HepG2 (cell line): ENCODE measurements around the gene MC1R. TPM values are rescaled to one million over a fixed set of nuclear protein-coding genes. Genes with fewer than 3 reads are reported as not detected.
A peak's percentile ranks its signal among the peaks of the same experiment; 100 is the strongest.

Experiments
- ASH2L ChIP-seq: fragments of 300-600, 200-600 bp; sonication (generic); IDR thresholded peaks from 2 replicates; pipeline ENCODE4 v1.7.0; 2017; ENCODE audit warnings: low read depth, mild to moderate bottlenecking, moderate library complexity, mixed read lengths, low read length; ENCODE audit not compliant: insufficient read length
- CHCHD3 ChIP-seq: sonication (generic); formaldehyde crosslinking; IDR thresholded peaks from 2 replicates; pipeline ENCODE4 v1.8.0; 2022; ENCODE audit warnings: mild to moderate bottlenecking, missing genetic modification reagents, moderate library complexity
- CREB1 ChIP-seq, 2 experiments: fragments of 450-650 bp in 1 of 2; IDR thresholded peaks; 2 replicates each; pipeline ENCODE4 v1.6.1; 2016 to 2017; ENCODE audit warnings: control low read depth in 1 of 2, mild to moderate bottlenecking in 1 of 2, missing compliant biosample characterization in 1 of 2, missing genetic modification characterization in 1 of 2
- E2F2 ChIP-seq: sonication (generic); formaldehyde crosslinking; IDR thresholded peaks from 2 replicates; pipeline ENCODE4 v1.4.0; 2020; ENCODE audit warnings: missing genetic modification reagents, borderline replicate concordance
- FOXA1 ChIP-seq, 2 experiments: fragments of 450-650 bp in 1 of 2; sonication (generic) in 1 of 2; formaldehyde crosslinking in 1 of 2; IDR thresholded peaks; 2 replicates each; pipeline versions ENCODE4 v1.4.0 to v1.6.1; 2016 to 2020; ENCODE audit warnings: missing genetic modification reagents in 1 of 2
- FOXO1 ChIP-seq: sonication (generic); formaldehyde crosslinking; IDR thresholded peaks from 2 replicates; pipeline ENCODE4 v1.4.0; 2020; ENCODE audit warnings: missing genetic modification reagents
- FOXO4 ChIP-seq: sonication (generic); formaldehyde crosslinking; conservative IDR thresholded peaks from 2 replicates; pipeline ENCODE4 v1.8.1; 2023; ENCODE audit warnings: missing genetic modification reagents
- GMEB2 ChIP-seq: IDR thresholded peaks from 2 replicates; pipeline ENCODE4 v1.6.1; 2016; ENCODE audit warnings: missing biosample characterization, missing genetic modification reagents, low read depth
- HOXA7 ChIP-seq: sonication (generic); formaldehyde crosslinking; IDR thresholded peaks from 2 replicates; pipeline ENCODE4 v1.8.1; 2022; ENCODE audit warnings: mild to moderate bottlenecking, missing genetic modification reagents, moderate library complexity
- LCORL ChIP-seq, 2 experiments: fragments of 450-650 bp in 1 of 2; sonication (generic) in 1 of 2; formaldehyde crosslinking in 1 of 2; IDR thresholded peaks; 2 replicates each; pipeline versions ENCODE4 v1.5.0 to v1.6.1; 2017 to 2020; ENCODE audit warnings: antibody characterized with exemption in 1 of 2, missing genetic modification reagents in 1 of 2
- SPEN ChIP-seq: sonication (generic); formaldehyde crosslinking; IDR thresholded peaks from 2 replicates; pipeline ENCODE4 v1.5.1; 2020; ENCODE audit warnings: low read depth, mild to moderate bottlenecking, missing genetic modification reagents
- TAF15 ChIP-seq: fragments of 200-400 bp; formaldehyde crosslinking; IDR thresholded peaks from one replicate; pipeline ENCODE4 v1.6.1; 2018; ENCODE audit warnings: mild to moderate bottlenecking, low read depth, low read length; ENCODE audit not compliant: poor library complexity, severe bottlenecking
- TEAD3 ChIP-seq: optimal IDR thresholded peaks from 2 replicates; pipeline ENCODE3; 2016; ENCODE audit warnings: borderline replicate concordance
- UBTF ChIP-seq: sonication (generic); formaldehyde crosslinking; IDR thresholded peaks from 2 replicates; pipeline ENCODE4 v1.4.0; 2020; ENCODE audit warnings: mild to moderate bottlenecking, missing genetic modification reagents
- ZNF512 ChIP-seq: sonication (generic); formaldehyde crosslinking; IDR thresholded peaks from 2 replicates; pipeline ENCODE4 v1.4.0; 2020; ENCODE audit warnings: mild to moderate bottlenecking, missing genetic modification reagents
- ZNF780A ChIP-seq: sonication (generic); formaldehyde crosslinking; IDR thresholded peaks from 2 replicates; pipeline ENCODE4 v1.8.0; 2022; ENCODE audit warnings: mild to moderate bottlenecking, missing genetic modification reagents, moderate library complexity
- ZNF784 ChIP-seq: sonication (generic); formaldehyde crosslinking; IDR thresholded peaks from 2 replicates; pipeline ENCODE4 v1.5.1; 2020; ENCODE audit warnings: missing genetic modification reagents, mild to moderate bottlenecking, borderline replicate concordance
- ZNF883 ChIP-seq: sonication (generic); formaldehyde crosslinking; IDR thresholded peaks from 2 replicates; pipeline ENCODE4 v1.5.1; 2020; ENCODE audit warnings: mild to moderate bottlenecking, missing genetic modification reagents; ENCODE audit errors: not compliant biosample characterization
- polyA plus RNA-seq, 8 experiments: library from polyadenylated mRNA; depleted of rRNA in 3 of 8; stranded (reverse) in 7 of 8; unstranded in 1 of 8; fragments of >200 nt; fragmentation: Illumina TruSeq in 4 of 8; extraction: Trizol in 4 of 8; gene quantifications; 2 replicates each; pipeline versions ENCODE4 v1.2.1 to v1.2.3, GENCODE V29; 2011 to 2016; ENCODE audit warnings: low read depth in 4 of 8, missing spikeins in 1 of 8, mixed read lengths in 1 of 8; ENCODE audit not compliant: insufficient read depth in 1 of 8
- total RNA-seq, 5 experiments: library from RNA; depleted of rRNA; stranded (reverse); fragments of >200 nt; fragmentation: Illumina TruSeq; extraction: Trizol; gene quantifications; 2 replicates each; pipeline ENCODE4 v1.2.3, GENCODE V29; 2016; ENCODE audit warnings: low read depth in 1 of 5

MC1R gene
- total and polyA plus RNA-seq, 2 of the 13 experiments (the other 11 are each of a cell fraction or from before 2014, with no cell fraction given): 9.1 to 14.8 TPM

- TF ChIP-seq GMEB2 (CRISPR knock-in tag) (no peak), ZNF512 (no peak), HOXA7 (CRISPR knock-in tag) (no peak), FOXO1 (CRISPR knock-in tag) (no peak), CREB1 (IDR thresholded peaks at IDR 0.05) (peak; percentile 71; the same call in 1 of the 2 replicates), CREB1 (CRISPR knock-in tag; IDR thresholded peaks at IDR 0.05) (no peak), FOXA1 (IDR thresholded peaks at IDR 0.05) (no peak), FOXA1 (CRISPR knock-in tag; IDR thresholded peaks at IDR 0.05) (no peak), ASH2L (peak; percentile 67), LCORL (IDR thresholded peaks at IDR 0.05) (no peak), LCORL (CRISPR knock-in tag; IDR thresholded peaks at IDR 0.05) (peak; percentile 76), TEAD3 (CRISPR knock-in tag) (no peak), FOXO4 (CRISPR knock-in tag) (no peak), ZNF780A (no peak), UBTF (peak; percentile 43; the same call in 1 of the 2 replicates), CHCHD3 (CRISPR knock-in tag) (peak; percentile 84), E2F2 (no peak), ZNF883 (peak; percentile 3), SPEN (peak; percentile 24), ZNF784 (CRISPR knock-in tag) (peak; percentile 32; the same call in 1 of the 2 replicates), TAF15 (peak; percentile 97)
Observed at GRCh38 chr16:89922884-89923639, 4.4 kb downstream of the MC1R start, which contains the start of gene TUBB3 (continued).
